Measurements from ENCODE around the gene DDX41. TPM values are rescaled to one million over a fixed set of nuclear protein-coding genes. Genes with fewer than 3 reads are reported as not detected.

DDX41 gene
- total and polyA plus RNA-seq, 3 experiments from 2014 or later: 61.7 to 164 (median 160) TPM

- no peak overlapping the region for H3K27ac ChIP-seq (ENCODE audit: low read depth, low read length)
- Mint-ChIP-seq H3K4me3 (peak overlapping the region in 2 of 7 donors; percentile 33 to 45), H3K4me1 (peaks cover 42 to 61% (median 57%) of the 10 kb centered on the region in 3 donors), H3K36me3 (peaks cover 3 to 55% (median 5%) of the 10 kb centered on the region in 3 donors), H3K9me3 (no peaks in the 10 kb centered on the region), H3K27me3 (peaks cover 0 to 2% of the 10 kb centered on the region in 2 donors), H3K27ac (peak overlapping the region in 5 of 8 donors; percentile 15 to 70 (median 54))
- H3K4me1 ChIP-seq (ENCODE audit: insufficient read depth, low read length): peaks cover 29% of the 10 kb centered on the region
- H3K27me3 ChIP-seq (ENCODE audit: insufficient read depth, low read length, poor library complexity, severe bottlenecking): no peaks in the 10 kb centered on the region
- no peak overlapping the region for H3K4me3 ChIP-seq (ENCODE audit: low read length)
- peaks cover 7% of the 10 kb centered on the region for H3K36me3 ChIP-seq (ENCODE audit: insufficient read depth, low read length)
- H3K9me3 ChIP-seq (ENCODE audit: low read length): no peaks in the 10 kb centered on the region
- CTCF ChIA-PET: no interaction called here
- DNase-seq: no peak
- POLR2A ChIA-PET: no interaction called here
Measured at GRCh38 chr5:177519463-177520235, 2.9 kb upstream of the DDX41 start.

- Histone ChIP-seq H3K9me3 (ENCODE audit: low read length) (no peaks in the 10 kb centered on the region), H3K27ac (ENCODE audit: low read depth, low read length) (peak overlapping the region; percentile 75), H3K4me1 (ENCODE audit: insufficient read depth, low read length) (peaks cover 21% of the 10 kb centered on the region), H3K4me3 (ENCODE audit: low read length) (peak overlapping the region; percentile 85), H3K27me3 (ENCODE audit: insufficient read depth, low read length, poor library complexity, severe bottlenecking) (no peaks in the 10 kb centered on the region), H3K36me3 (ENCODE audit: insufficient read depth, low read length) (peaks cover 23% of the 10 kb centered on the region)
- H3K27ac Mint-ChIP-seq: peak overlapping the region in 4 of 8 donors; percentile 43 to 96 (median 62)
- no peaks in the 10 kb centered on the region for H3K9me3 Mint-ChIP-seq
- H3K27me3 Mint-ChIP-seq: peaks cover 0 to under 1% of the 10 kb centered on the region in 2 donors
- H3K4me3 Mint-ChIP-seq: peak overlapping the region; percentile 63 to 100 (median 95)
- peaks cover 5 to 70% (median 7%) of the 10 kb centered on the region in 3 donors for H3K36me3 Mint-ChIP-seq
- CTCF ChIA-PET: interaction anchor here (1.2 to 1.9 kb wide), 5 partner anchors 14 to 207 kb away, joined by 3 to 16 read pairs (median 5); partner anchors contain the start of gene PDLIM7
- H3K4me1 Mint-ChIP-seq: peaks cover 39 to 54% (median 44%) of the 10 kb centered on the region in 3 donors
- POLR2A ChIA-PET: interaction anchor here (1.2 to 1.4 kb wide), 2 partner anchors 9 to 381 kb away, joined by 3 to 4 read pairs; partner anchors contain the start of gene NSD1
- no peak for DNase-seq
Measured at GRCh38 chr5:177515580-177515979, 1.2 kb downstream of the DDX41 start.

GRCh38 chr5:177514541-177514940, 2.2 kb downstream of the DDX41 start:
- Mint-ChIP-seq H3K4me1 (peaks cover 31 to 44% (median 34%) of the 10 kb centered on the region in 3 donors), H3K4me3 (peak overlapping the region in 5 of 7 donors; percentile 13 to 100 (median 93)), H3K9me3 (no peaks in the 10 kb centered on the region), H3K36me3 (peaks cover 5 to 65% (median 7%) of the 10 kb centered on the region in 3 donors), H3K27me3 (no peaks in the 10 kb centered on the region), H3K27ac (peak overlapping the region in 2 of 8 donors; percentile 12 to 60)
- no peaks in the 10 kb centered on the region for H3K9me3 ChIP-seq (ENCODE audit: low read length)
- CTCF ChIA-PET: interaction anchor here (0.9 to 1.0 kb wide), 2 partner anchors 13 to 111 kb away, joined by 3 read pairs; no protein-coding TSS in a partner anchor
- H3K36me3 ChIP-seq (ENCODE audit: insufficient read depth, low read length): peaks cover 23% of the 10 kb centered on the region
- peaks cover 19% of the 10 kb centered on the region for H3K4me1 ChIP-seq (ENCODE audit: insufficient read depth, low read length)
- H3K4me3 ChIP-seq (ENCODE audit: low read length): no peak overlapping the region
- H3K27ac ChIP-seq (ENCODE audit: low read depth, low read length): no peak overlapping the region
- no peaks in the 10 kb centered on the region for H3K27me3 ChIP-seq (ENCODE audit: insufficient read depth, low read length, poor library complexity, severe bottlenecking)
- no peak for DNase-seq
- POLR2A ChIA-PET: no interaction called here

- Histone ChIP-seq H3K4me1 (ENCODE audit: insufficient read depth, low read length) (peaks cover 10% of the 10 kb centered on the region), H3K9me3 (ENCODE audit: low read length) (no peaks in the 10 kb centered on the region), H3K36me3 (ENCODE audit: insufficient read depth, low read length) (peaks cover 23% of the 10 kb centered on the region), H3K27me3 (ENCODE audit: insufficient read depth, low read length, poor library complexity, severe bottlenecking) (no peaks in the 10 kb centered on the region), H3K4me3 (ENCODE audit: low read length) (no peak overlapping the region), H3K27ac (ENCODE audit: low read depth, low read length) (no peak overlapping the region)
- ChIA-PET POLR2A (no interaction called here), CTCF (interaction anchor here (1.0 kb wide), 1 partner anchor 12 kb away, joined by 3 read pairs; no protein-coding TSS in a partner anchor)
- H3K9me3 Mint-ChIP-seq: no peaks in the 10 kb centered on the region
- H3K4me3 Mint-ChIP-seq: peak overlapping the region in 2 of 7 donors; percentile 40 to 88
- no peaks in the 10 kb centered on the region for H3K27me3 Mint-ChIP-seq
- peaks cover 5 to 64% (median 7%) of the 10 kb centered on the region in 3 donors for H3K36me3 Mint-ChIP-seq
- no peak for DNase-seq
- no peak overlapping the region for H3K27ac Mint-ChIP-seq
- H3K4me1 Mint-ChIP-seq: peaks cover 27 to 36% (median 27%) of the 10 kb centered on the region in 3 donors
Measured at GRCh38 chr5:177513500-177513899, 3.3 kb downstream of the DDX41 start.

- Mint-ChIP-seq H3K36me3 (peaks cover 5 to 64% (median 7%) of the 10 kb centered on the region in 3 donors), H3K4me3 (peak overlapping the region in 1 of 7 donors; percentile 88), H3K27me3 (no peaks in the 10 kb centered on the region), H3K9me3 (no peaks in the 10 kb centered on the region), H3K4me1 (peaks cover 27 to 36% (median 27%) of the 10 kb centered on the region in 3 donors), H3K27ac (no peak overlapping the region)
- peaks cover 23% of the 10 kb centered on the region for H3K36me3 ChIP-seq (ENCODE audit: insufficient read depth, low read length)
- no peak overlapping the region for H3K4me3 ChIP-seq (ENCODE audit: low read length)
- no peak for DNase-seq
- peaks cover 10% of the 10 kb centered on the region for H3K4me1 ChIP-seq (ENCODE audit: insufficient read depth, low read length)
- no peaks in the 10 kb centered on the region for H3K27me3 ChIP-seq (ENCODE audit: insufficient read depth, low read length, poor library complexity, severe bottlenecking)
- ChIA-PET POLR2A (no interaction called here), CTCF (no interaction called here)
- no peak overlapping the region for H3K27ac ChIP-seq (ENCODE audit: low read depth, low read length)
- no peaks in the 10 kb centered on the region for H3K9me3 ChIP-seq (ENCODE audit: low read length)
Measured at GRCh38 chr5:177512736-177513380, 3.9 kb downstream of the DDX41 start.

GRCh38 chr5:177511796-177512675, 4.7 kb downstream of the DDX41 start:
- Mint-ChIP-seq H3K4me3 (peak overlapping the region in 1 of 7 donors; percentile 58), H3K36me3 (peaks cover 5 to 64% (median 7%) of the 10 kb centered on the region in 3 donors), H3K27me3 (no peaks in the 10 kb centered on the region), H3K4me1 (peaks cover 21 to 31% (median 24%) of the 10 kb centered on the region in 3 donors), H3K27ac (no peak overlapping the region), H3K9me3 (no peaks in the 10 kb centered on the region)
- peak in 1 of 5 donors; percentile 44 for DNase-seq
- H3K4me3 ChIP-seq (ENCODE audit: low read length): no peak overlapping the region
- no peak overlapping the region for H3K27ac ChIP-seq (ENCODE audit: low read depth, low read length)
- no peaks in the 10 kb centered on the region for H3K27me3 ChIP-seq (ENCODE audit: insufficient read depth, low read length, poor library complexity, severe bottlenecking)
- POLR2A ChIA-PET: no interaction called here
- H3K4me1 ChIP-seq (ENCODE audit: insufficient read depth, low read length): peaks cover 10% of the 10 kb centered on the region
- CTCF ChIA-PET: interaction anchor here (1.1 to 1.6 kb wide), 3 partner anchors 11 to 123 kb away, joined by 3 to 6 read pairs (median 3); no protein-coding TSS in a partner anchor
- H3K9me3 ChIP-seq (ENCODE audit: low read length): no peaks in the 10 kb centered on the region
- H3K36me3 ChIP-seq (ENCODE audit: insufficient read depth, low read length): peaks cover 23% of the 10 kb centered on the region

- H3K27ac Mint-ChIP-seq: peak overlapping the region in 1 of 8 donors; percentile 4
- H3K27me3 ChIP-seq (ENCODE audit: insufficient read depth, low read length, poor library complexity, severe bottlenecking): no peaks in the 10 kb centered on the region
- H3K9me3 ChIP-seq (ENCODE audit: low read length): no peaks in the 10 kb centered on the region
- no peak overlapping the region for H3K27ac ChIP-seq (ENCODE audit: low read depth, low read length)
- peak overlapping the region in 1 of 7 donors; percentile 58 for H3K4me3 Mint-ChIP-seq
- ChIA-PET CTCF (interaction anchor here (1.1 to 1.6 kb wide), 3 partner anchors 10 to 122 kb away, joined by 3 to 6 read pairs (median 3); no protein-coding TSS in a partner anchor), POLR2A (no interaction called here)
- H3K4me1 ChIP-seq (ENCODE audit: insufficient read depth, low read length): peaks cover 8% of the 10 kb centered on the region
- H3K36me3 Mint-ChIP-seq: peaks cover 3 to 57% (median 7%) of the 10 kb centered on the region in 3 donors
- H3K9me3 Mint-ChIP-seq: no peaks in the 10 kb centered on the region
- H3K4me3 ChIP-seq (ENCODE audit: low read length): no peak overlapping the region
- DNase-seq: peak in 1 of 5 donors; percentile 41
- H3K4me1 Mint-ChIP-seq: peaks cover 13 to 24% (median 17%) of the 10 kb centered on the region in 3 donors
- peaks cover 23% of the 10 kb centered on the region for H3K36me3 ChIP-seq (ENCODE audit: insufficient read depth, low read length)
- no peaks in the 10 kb centered on the region for H3K27me3 Mint-ChIP-seq
Measured at GRCh38 chr5:177511181-177511580, 5.6 kb downstream of the DDX41 start.

All from CD8-positive, alpha-beta memory T cell (primary cell).